GM13977 (cell line): ENCODE measurements around the gene FCN3.
"Not testable (repeated sequence)": the region's sequence is repeated elsewhere in the genome, so short reads cannot be mapped to it uniquely, and the experiment has no call there.

Source experiments
- DNase-seq: peaks from one replicate; pipeline ENCODE4 v3.0.0; 2012; ENCODE audit warnings: low spot score
- CTCF ChIP-seq: IDR thresholded peaks from 2 replicates; pipeline ENCODE4 v1.5.1; 2012; ENCODE audit warnings: mild to moderate bottlenecking, control low read depth; ENCODE audit not compliant: insufficient read depth; ENCODE audit errors: extremely low read depth, missing control alignments
- in situ Hi-C: fragments of 300-500 bp; cut with MboI; formaldehyde crosslinking; loops from one replicate; pipeline ENCODE4 v1.12.0; 2022; ENCODE audit warnings: low sequenced_read_pairs, low pct_unique_long_range_greater_than_20kb, mixed read lengths, inconsistent platforms; ENCODE audit not compliant: unreplicated experiment

FCN3 gene

GRCh38 chr1:27392096-27392777 is 17.6 kb upstream of the FCN3 start, which contains the start of gene GPR3:
Gene GPR3, plus strand, starts transcription at chr1:27392622. Its CDS starts 1,177 bp downstream, at chr1:27393799.
- in situ Hi-C loops = loop anchor here (5.0 kb wide), 2 partner anchors 90 to 215 kb away; no protein-coding TSS in a partner anchor
- peak; percentile 71 for TF ChIP-seq CTCF

GRCh38 chr1:27391511-27392095 is 17.0 kb upstream of the FCN3 start:
- TF ChIP-seq CTCF = no peak
- no peak for DNase-seq
- in situ Hi-C loops = loop anchor here (5.0 kb wide), 2 partner anchors 89 to 216 kb away; no protein-coding TSS in a partner anchor

More at GRCh38 chr1:27392096-27392777, 17.6 kb upstream of the FCN3 start, which contains the start of gene GPR3:
- DNase-seq = peak; percentile 98

GRCh38 chr1:27388337-27389005 is 13.8 kb upstream of the FCN3 start:
- in situ Hi-C loops = no loop called here
- DNase-seq = peak; percentile 81

GRCh38 chr1:27384797-27385196 is 10.2 kb upstream of the FCN3 start:
- in situ Hi-C loops, DNase-seq: not testable (repeated sequence)

More at GRCh38 chr1:27388337-27389005, 13.8 kb upstream of the FCN3 start:
- TF ChIP-seq CTCF = peak; percentile 90

- DNase-seq = no peak
- no peak for TF ChIP-seq CTCF
- in situ Hi-C loops = no loop called here
These were observed 9.0 kb upstream of the FCN3 start for GRCh38 chr1:27383661-27384060.

- in situ Hi-C loops = no loop called here
- DNase-seq = no peak
- TF ChIP-seq CTCF = no peak
These were observed 8.5 kb upstream of the FCN3 start, which contains the start of gene CD164L2 for GRCh38 chr1:27383039-27383605. Gene CD164L2, minus strand, starts transcription at chr1:27383333. Its CDS starts 94 bp downstream, at chr1:27383239.
